Measurements from ENCODE around the gene DNMBP. TPM values are rescaled to one million over a fixed set of nuclear protein-coding genes. Genes with fewer than 3 reads are reported as not detected.

DNMBP gene
- total and polyA plus RNA-seq, 2 of the 8 experiments (the other 6 are each of a cell fraction or from before 2014, with no cell fraction given): 19.1 to 26.4 TPM

DNA sequence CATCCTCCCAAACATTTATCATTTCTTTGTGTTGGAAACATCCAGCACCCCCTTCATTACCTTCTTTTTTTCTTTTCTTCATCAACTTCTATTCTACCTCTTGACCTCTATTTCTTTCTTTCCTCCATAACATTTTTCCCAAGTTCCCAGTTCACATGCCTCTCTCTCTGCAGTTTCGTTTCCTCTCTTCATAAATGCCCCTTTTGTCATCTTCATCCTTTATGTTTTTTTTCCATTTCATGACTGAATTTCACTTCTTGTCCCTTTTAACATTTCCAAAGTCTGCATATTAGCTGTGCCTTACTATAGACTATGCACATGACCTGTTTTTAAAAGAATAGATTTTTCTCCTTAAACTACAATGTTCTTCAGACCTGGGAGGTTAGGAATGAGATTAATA, 48.2 kb upstream of the DNMBP start (continued):
- TF ChIP-seq, protein P1, sequence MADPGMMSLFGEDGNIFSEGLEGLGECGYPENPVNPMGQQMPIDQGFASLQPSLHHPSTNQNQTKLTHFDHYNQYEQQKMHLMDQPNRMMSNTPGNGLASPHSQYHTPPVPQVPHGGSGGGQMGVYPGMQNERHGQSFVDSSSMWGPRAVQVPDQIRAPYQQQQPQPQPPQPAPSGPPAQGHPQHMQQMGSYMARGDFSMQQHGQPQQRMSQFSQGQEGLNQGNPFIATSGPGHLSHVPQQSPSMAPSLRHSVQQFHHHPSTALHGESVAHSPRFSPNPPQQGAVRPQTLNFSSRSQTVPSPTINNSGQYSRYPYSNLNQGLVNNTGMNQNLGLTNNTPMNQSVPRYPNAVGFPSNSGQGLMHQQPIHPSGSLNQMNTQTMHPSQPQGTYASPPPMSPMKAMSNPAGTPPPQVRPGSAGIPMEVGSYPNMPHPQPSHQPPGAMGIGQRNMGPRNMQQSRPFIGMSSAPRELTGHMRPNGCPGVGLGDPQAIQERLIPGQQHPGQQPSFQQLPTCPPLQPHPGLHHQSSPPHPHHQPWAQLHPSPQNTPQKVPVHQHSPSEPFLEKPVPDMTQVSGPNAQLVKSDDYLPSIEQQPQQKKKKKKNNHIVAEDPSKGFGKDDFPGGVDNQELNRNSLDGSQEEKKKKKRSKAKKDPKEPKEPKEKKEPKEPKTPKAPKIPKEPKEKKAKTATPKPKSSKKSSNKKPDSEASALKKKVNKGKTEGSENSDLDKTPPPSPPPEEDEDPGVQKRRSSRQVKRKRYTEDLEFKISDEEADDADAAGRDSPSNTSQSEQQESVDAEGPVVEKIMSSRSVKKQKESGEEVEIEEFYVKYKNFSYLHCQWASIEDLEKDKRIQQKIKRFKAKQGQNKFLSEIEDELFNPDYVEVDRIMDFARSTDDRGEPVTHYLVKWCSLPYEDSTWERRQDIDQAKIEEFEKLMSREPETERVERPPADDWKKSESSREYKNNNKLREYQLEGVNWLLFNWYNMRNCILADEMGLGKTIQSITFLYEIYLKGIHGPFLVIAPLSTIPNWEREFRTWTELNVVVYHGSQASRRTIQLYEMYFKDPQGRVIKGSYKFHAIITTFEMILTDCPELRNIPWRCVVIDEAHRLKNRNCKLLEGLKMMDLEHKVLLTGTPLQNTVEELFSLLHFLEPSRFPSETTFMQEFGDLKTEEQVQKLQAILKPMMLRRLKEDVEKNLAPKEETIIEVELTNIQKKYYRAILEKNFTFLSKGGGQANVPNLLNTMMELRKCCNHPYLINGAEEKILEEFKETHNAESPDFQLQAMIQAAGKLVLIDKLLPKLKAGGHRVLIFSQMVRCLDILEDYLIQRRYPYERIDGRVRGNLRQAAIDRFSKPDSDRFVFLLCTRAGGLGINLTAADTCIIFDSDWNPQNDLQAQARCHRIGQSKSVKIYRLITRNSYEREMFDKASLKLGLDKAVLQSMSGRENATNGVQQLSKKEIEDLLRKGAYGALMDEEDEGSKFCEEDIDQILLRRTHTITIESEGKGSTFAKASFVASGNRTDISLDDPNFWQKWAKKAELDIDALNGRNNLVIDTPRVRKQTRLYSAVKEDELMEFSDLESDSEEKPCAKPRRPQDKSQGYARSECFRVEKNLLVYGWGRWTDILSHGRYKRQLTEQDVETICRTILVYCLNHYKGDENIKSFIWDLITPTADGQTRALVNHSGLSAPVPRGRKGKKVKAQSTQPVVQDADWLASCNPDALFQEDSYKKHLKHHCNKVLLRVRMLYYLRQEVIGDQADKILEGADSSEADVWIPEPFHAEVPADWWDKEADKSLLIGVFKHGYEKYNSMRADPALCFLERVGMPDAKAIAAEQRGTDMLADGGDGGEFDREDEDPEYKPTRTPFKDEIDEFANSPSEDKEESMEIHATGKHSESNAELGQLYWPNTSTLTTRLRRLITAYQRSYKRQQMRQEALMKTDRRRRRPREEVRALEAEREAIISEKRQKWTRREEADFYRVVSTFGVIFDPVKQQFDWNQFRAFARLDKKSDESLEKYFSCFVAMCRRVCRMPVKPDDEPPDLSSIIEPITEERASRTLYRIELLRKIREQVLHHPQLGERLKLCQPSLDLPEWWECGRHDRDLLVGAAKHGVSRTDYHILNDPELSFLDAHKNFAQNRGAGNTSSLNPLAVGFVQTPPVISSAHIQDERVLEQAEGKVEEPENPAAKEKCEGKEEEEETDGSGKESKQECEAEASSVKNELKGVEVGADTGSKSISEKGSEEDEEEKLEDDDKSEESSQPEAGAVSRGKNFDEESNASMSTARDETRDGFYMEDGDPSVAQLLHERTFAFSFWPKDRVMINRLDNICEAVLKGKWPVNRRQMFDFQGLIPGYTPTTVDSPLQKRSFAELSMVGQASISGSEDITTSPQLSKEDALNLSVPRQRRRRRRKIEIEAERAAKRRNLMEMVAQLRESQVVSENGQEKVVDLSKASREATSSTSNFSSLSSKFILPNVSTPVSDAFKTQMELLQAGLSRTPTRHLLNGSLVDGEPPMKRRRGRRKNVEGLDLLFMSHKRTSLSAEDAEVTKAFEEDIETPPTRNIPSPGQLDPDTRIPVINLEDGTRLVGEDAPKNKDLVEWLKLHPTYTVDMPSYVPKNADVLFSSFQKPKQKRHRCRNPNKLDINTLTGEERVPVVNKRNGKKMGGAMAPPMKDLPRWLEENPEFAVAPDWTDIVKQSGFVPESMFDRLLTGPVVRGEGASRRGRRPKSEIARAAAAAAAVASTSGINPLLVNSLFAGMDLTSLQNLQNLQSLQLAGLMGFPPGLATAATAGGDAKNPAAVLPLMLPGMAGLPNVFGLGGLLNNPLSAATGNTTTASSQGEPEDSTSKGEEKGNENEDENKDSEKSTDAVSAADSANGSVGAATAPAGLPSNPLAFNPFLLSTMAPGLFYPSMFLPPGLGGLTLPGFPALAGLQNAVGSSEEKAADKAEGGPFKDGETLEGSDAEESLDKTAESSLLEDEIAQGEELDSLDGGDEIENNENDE (IDR thresholded peaks at IDR 0.05; ENCODE audit: insufficient replicate concordance, low read length): no peak
- TF ChIP-seq BACH1 (IDR thresholded peaks at IDR 0.05; ENCODE audit: low read length) (no peak), ATF2 (IDR thresholded peaks at IDR 0.05; ENCODE audit: low read length) (no peak), POLR2A (IDR thresholded peaks at IDR 0.05; ENCODE audit: control extremely low read depth in 1 of 2, low read depth in 2 of 2, low read length in 2 of 2) (no peak), CHD1 (IDR thresholded peaks at IDR 0.05; ENCODE audit: low read depth, low read length) (no peak), BRCA1 (IDR thresholded peaks at IDR 0.05; ENCODE audit: low read depth, low read length) (no peak), TCF12 (IDR thresholded peaks at IDR 0.05; ENCODE audit: low read depth, low read length) (no peak), RBBP5 (IDR thresholded peaks at IDR 0.05; ENCODE audit: borderline replicate concordance, low read depth, low read length) (no peak), MAFK (IDR thresholded peaks at IDR 0.05; ENCODE audit: low read depth, low read length) (no peak)
- TF ChIP-seq, protein P2, sequence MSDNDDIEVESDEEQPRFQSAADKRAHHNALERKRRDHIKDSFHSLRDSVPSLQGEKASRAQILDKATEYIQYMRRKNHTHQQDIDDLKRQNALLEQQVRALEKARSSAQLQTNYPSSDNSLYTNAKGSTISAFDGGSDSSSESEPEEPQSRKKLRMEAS (IDR thresholded peaks at IDR 0.05): no peak

Measured in H1 (cell line).